WTC11 (cell line): ENCODE results near the gene MDGA2.

ENCODE experiments used
- CTCF ChIP-seq: fragments of 200-600 bp; IDR thresholded peaks from 2 replicates; pipeline ENCODE4 v1.8.0; 2022; ENCODE audit warnings: antibody characterized with exemption
- FOXP4 ChIP-seq: sonication (generic); formaldehyde crosslinking; IDR thresholded peaks from 2 replicates; pipeline ENCODE4 v1.8.0; 2022; ENCODE audit warnings: mild to moderate bottlenecking, missing genetic modification reagents
- MXD4 ChIP-seq: fragments of 250-450 bp; sonication (Bioruptor Pico); IDR thresholded peaks from 2 replicates; pipeline ENCODE4 v1.8.0; 2021; ENCODE audit warnings: mild to moderate bottlenecking, moderate library complexity, borderline replicate concordance
- NR3C1 ChIP-seq: sonication (generic); formaldehyde crosslinking; conservative IDR thresholded peaks from 2 replicates; pipeline ENCODE4 v1.8.1; 2023; ENCODE audit warnings: low read depth, mild to moderate bottlenecking, missing genetic modification reagents
- TEAD4 ChIP-seq: sonication (generic); formaldehyde crosslinking; IDR thresholded peaks from 2 replicates; pipeline ENCODE4 v1.8.0; 2022; ENCODE audit warnings: mild to moderate bottlenecking, missing genetic modification reagents

- no peak for TF ChIP-seq CTCF
- TF ChIP-seq TEAD4 (CRISPR knock-in tag) = no peak
- no peak for TF ChIP-seq MXD4 (CRISPR knock-in tag)
- TF ChIP-seq NR3C1 = no peak
- TF ChIP-seq FOXP4 (CRISPR knock-in tag) = no peak
Observed at GRCh38 chr14:47186486-47186885, 488.9 kb downstream of the MDGA2 start.
